Glomerular endothelial cell (primary cell): ENCODE results near the gene RCE1. TPM values are rescaled to one million over a fixed set of nuclear protein-coding genes. Genes with fewer than 3 reads are reported as not detected.

Experiments
- DNase-seq: peaks from one replicate; pipeline ENCODE4 v3.0.0-alpha.2; 2011; ENCODE audit warnings: low read depth, low spot score; ENCODE audit errors: extremely low read depth
- total RNA-seq: library from RNA; depleted of rRNA; stranded (reverse); fragments of >200 nt; gene quantifications from 2 replicates; pipeline ENCODE4 v1.2.3, GENCODE V29; 2015

Gene RCE1
- total RNA-seq, 1 donor from 2014 or later: 32.7 TPM

- DNase-seq: no peak
These were observed 25.0 kb downstream of the RCE1 start for GRCh38 chr11:66868082-66868725.

GRCh38 chr11:66868726-66869566 lies 25.7 kb downstream of the RCE1 start:
- no peak for DNase-seq

GRCh38 chr11:66869567-66869870 lies 26.3 kb downstream of the RCE1 start:
- DNase-seq: no peak

- DNase-seq: no peak
These were observed 26.9 kb downstream of the RCE1 start for GRCh38 chr11:66870131-66870530.

- no peak for DNase-seq
These were observed 27.6 kb downstream of the RCE1 start for GRCh38 chr11:66870616-66871520.

GRCh38 chr11:66871521-66871901 lies 28.3 kb downstream of the RCE1 start:
- no peak for DNase-seq

- DNase-seq: no peak
These were observed 31.0 kb downstream of the RCE1 start for GRCh38 chr11:66874232-66874631.

GRCh38 chr11:66875378-66875777 lies 32.1 kb downstream of the RCE1 start:
- DNase-seq: no peak

GRCh38 chr11:66877588-66878385 lies 34.5 kb downstream of the RCE1 start:
- no peak for DNase-seq

GRCh38 chr11:66878474-66878873 lies 35.2 kb downstream of the RCE1 start:
- DNase-seq: no peak

GRCh38 chr11:66879000-66879399 lies 35.8 kb downstream of the RCE1 start:
- DNase-seq: no peak

- no peak for DNase-seq
These were observed 36.3 kb downstream of the RCE1 start for GRCh38 chr11:66879583-66879982.

GRCh38 chr11:66879999-66880398 lies 36.8 kb downstream of the RCE1 start:
- no peak for DNase-seq

- DNase-seq: no peak
These were observed 37.5 kb downstream of the RCE1 start for GRCh38 chr11:66880496-66881450.

- no peak for DNase-seq
These were observed 38.2 kb downstream of the RCE1 start for GRCh38 chr11:66881451-66881835.

- DNase-seq: no peak
These were observed 38.7 kb downstream of the RCE1 start for GRCh38 chr11:66881927-66882452.

- DNase-seq: no peak
These were observed 39.3 kb downstream of the RCE1 start for GRCh38 chr11:66882561-66883015.

- no peak for DNase-seq
These were observed 40.0 kb downstream of the RCE1 start for GRCh38 chr11:66883016-66883965.
